ENCODE data around the gene YIF1B. TPM values are rescaled to one million over a fixed set of nuclear protein-coding genes. Genes with fewer than 3 reads are reported as not detected.

Gene YIF1B
- total RNA-seq, 2 experiments from 2014 or later: 15.9 to 17.1 TPM

- Histone ChIP-seq H3K9me3 (ENCODE audit: control insufficient read depth in 1 of 2, insufficient read depth in 1 of 2, low read length in 2 of 2) (no peaks in the 10 kb centered on the region), H3K4me1 (ENCODE audit: insufficient read depth, low read length) (no peaks in the 10 kb centered on the region), H3K27ac (ENCODE audit: low read depth in 1 of 2, low read length in 2 of 2) (no peak overlapping the region), H3K4me3 (ENCODE audit: low read length) (no peak overlapping the region), H3K27me3 (ENCODE audit: control insufficient read depth in 1 of 2, insufficient read depth in 2 of 2, low read length in 2 of 2) (no peaks in the 10 kb centered on the region), H3K36me3 (ENCODE audit: insufficient read depth, low read length) (no peaks in the 10 kb centered on the region)
- Mint-ChIP-seq H3K36me3 (ENCODE audit: low read depth) (no peaks in the 10 kb centered on the region), H3K27ac (no peak overlapping the region), H3K27me3 (no peaks in the 10 kb centered on the region), H3K9me3 (no peaks in the 10 kb centered on the region), H3K4me1 (ENCODE audit: low read depth) (no peaks in the 10 kb centered on the region), H3K4me3 (no peak overlapping the region)
- no peak for TF ChIP-seq CTCF (IDR thresholded peaks at IDR 0.05)
- intact Hi-C loops (cut with DNase I, micrococcal nuclease): no loop called here
- DNase-seq (no peak), ATAC-seq (ENCODE audit: poor library complexity) (no peak)
- ChIA-PET POLR2A (no interaction called here), CTCF (interaction anchor here (0.6 kb wide), 1 partner anchor 448 kb away, joined by 3 read pairs; no protein-coding TSS in a partner anchor)
These were observed 36.9 kb upstream of the YIF1B start for GRCh38 chr19:38352611-38353010.

- Histone ChIP-seq H3K36me3 (ENCODE audit: insufficient read depth, low read length) (no peaks in the 10 kb centered on the region), H3K9me3 (ENCODE audit: control insufficient read depth in 1 of 2, insufficient read depth in 1 of 2, low read length in 2 of 2) (no peaks in the 10 kb centered on the region), H3K27ac (ENCODE audit: low read depth in 1 of 2, low read length in 2 of 2) (no peak overlapping the region), H3K4me3 (ENCODE audit: low read length) (no peak overlapping the region), H3K27me3 (ENCODE audit: control insufficient read depth in 1 of 2, insufficient read depth in 2 of 2, low read length in 2 of 2) (no peaks in the 10 kb centered on the region), H3K4me1 (ENCODE audit: insufficient read depth, low read length) (no peaks in the 10 kb centered on the region)
- Mint-ChIP-seq H3K4me3 (no peak overlapping the region), H3K9me3 (no peaks in the 10 kb centered on the region), H3K27ac (no peak overlapping the region), H3K4me1 (ENCODE audit: low read depth) (no peaks in the 10 kb centered on the region), H3K27me3 (no peaks in the 10 kb centered on the region), H3K36me3 (ENCODE audit: low read depth) (no peaks in the 10 kb centered on the region)
- TF ChIP-seq CTCF (IDR thresholded peaks at IDR 0.05): no peak
- POLR2A ChIA-PET: no interaction called here
- CTCF ChIA-PET: no interaction called here
- DNase-seq: no peak
- intact Hi-C loops (cut with DNase I, micrococcal nuclease): no loop called here
- ATAC-seq (ENCODE audit: poor library complexity): no peak
These were observed 36.2 kb upstream of the YIF1B start for GRCh38 chr19:38351865-38352395.

GRCh38 chr19:38350883-38351282, 35.1 kb upstream of the YIF1B start:
- no peaks in the 10 kb centered on the region for H3K36me3 Mint-ChIP-seq (ENCODE audit: low read depth)
- no peaks in the 10 kb centered on the region for H3K9me3 Mint-ChIP-seq
- H3K9me3 ChIP-seq (ENCODE audit: control insufficient read depth in 1 of 2, insufficient read depth in 1 of 2, low read length in 2 of 2): no peaks in the 10 kb centered on the region
- H3K27ac ChIP-seq (ENCODE audit: low read depth in 1 of 2, low read length in 2 of 2): no peak overlapping the region
- no peaks in the 10 kb centered on the region for H3K27me3 ChIP-seq (ENCODE audit: control insufficient read depth in 1 of 2, insufficient read depth in 2 of 2, low read length in 2 of 2)
- no peak overlapping the region for H3K4me3 Mint-ChIP-seq
- POLR2A ChIA-PET: no interaction called here
- ATAC-seq (ENCODE audit: poor library complexity) (no peak), DNase-seq (no peak)
- no peak for TF ChIP-seq CTCF (IDR thresholded peaks at IDR 0.05)
- no peaks in the 10 kb centered on the region for H3K36me3 ChIP-seq (ENCODE audit: insufficient read depth, low read length)
- H3K27me3 Mint-ChIP-seq: no peaks in the 10 kb centered on the region
- H3K4me1 Mint-ChIP-seq (ENCODE audit: low read depth): no peaks in the 10 kb centered on the region
- no peaks in the 10 kb centered on the region for H3K4me1 ChIP-seq (ENCODE audit: insufficient read depth, low read length)
- intact Hi-C loops (cut with DNase I, micrococcal nuclease): no loop called here
- no peak overlapping the region for H3K4me3 ChIP-seq (ENCODE audit: low read length)
- CTCF ChIA-PET: no interaction called here
- H3K27ac Mint-ChIP-seq: no peak overlapping the region
